HepG2 (cell line): ENCODE measurements around the gene SLC19A1. TPM values are rescaled to one million over a fixed set of nuclear protein-coding genes. Genes with fewer than 3 reads are reported as not detected.

Experiments used
- BHLHE40 ChIP-seq: IDR thresholded peaks from 2 replicates; pipeline ENCODE4 v1.6.1; 2011; ENCODE audit warnings: low read length, improper control_type of control experiment
- CCAR2 ChIP-seq: fragments of 200-400 bp; formaldehyde crosslinking; optimal IDR thresholded peaks from 2 replicates; pipeline ENCODE3; 2018; ENCODE audit warnings: low read depth, mild to moderate bottlenecking, low read length, moderate library complexity
- DMTF1 ChIP-seq: sonication (generic); formaldehyde crosslinking; IDR thresholded peaks from 2 replicates; pipeline ENCODE4 v1.4.0; 2020; ENCODE audit warnings: mild to moderate bottlenecking, missing genetic modification reagents
- ERF ChIP-seq: IDR thresholded peaks from 2 replicates; pipeline ENCODE4 v1.6.1; 2018; ENCODE audit warnings: missing biosample characterization, missing genetic modification reagents
- GFI1 ChIP-seq: sonication (generic); formaldehyde crosslinking; IDR thresholded peaks from 2 replicates; pipeline ENCODE4 v1.5.0; 2020; ENCODE audit warnings: missing genetic modification reagents, mild to moderate bottlenecking, borderline replicate concordance
- MXI1 ChIP-seq: IDR thresholded peaks from 3 replicates; pipeline ENCODE4 v1.6.1; 2012; ENCODE audit warnings: low read depth, low read length, inconsistent platforms, borderline replicate concordance
- NONO ChIP-seq, 2 experiments: fragments of 450-650 bp in 1 of 2; sonication (generic) in 1 of 2; formaldehyde crosslinking in 1 of 2; IDR thresholded peaks in 1 of 2; conservative IDR thresholded peaks in 1 of 2; 2 replicates each; pipeline versions ENCODE4 v1.6.1 to v1.8.0; 2017 to 2022; ENCODE audit warnings: mild to moderate bottlenecking in 1 of 2, missing genetic modification reagents in 1 of 2, moderate library complexity in 1 of 2
- NR2F1 ChIP-seq, 2 experiments: fragments of 450-650 bp in 1 of 2; formaldehyde crosslinking in 1 of 2; IDR thresholded peaks; 2 replicates each; pipeline versions ENCODE4 v1.5.0 to v1.6.1; 2016 to 2020; ENCODE audit warnings: mild to moderate bottlenecking in 1 of 2, missing compliant biosample characterization in 1 of 2, missing genetic modification reagents in 1 of 2, moderate library complexity in 1 of 2
- PAF1 ChIP-seq: IDR thresholded peaks from 2 replicates; pipeline ENCODE4 v1.6.1; 2016; ENCODE audit warnings: missing genetic modification reagents, missing compliant biosample characterization
- SRY ChIP-seq: sonication (generic); formaldehyde crosslinking; IDR thresholded peaks from 2 replicates; pipeline ENCODE4 v1.8.0; 2022; ENCODE audit warnings: mild to moderate bottlenecking, missing genetic modification reagents
- ZBTB39 ChIP-seq: sonication (generic); formaldehyde crosslinking; IDR thresholded peaks from 2 replicates; pipeline ENCODE4 v1.5.0; 2020; ENCODE audit warnings: missing genetic modification reagents
- ZNF33B ChIP-seq: sonication (generic); formaldehyde crosslinking; IDR thresholded peaks from 2 replicates; pipeline ENCODE4 v1.5.1; 2020; ENCODE audit warnings: mild to moderate bottlenecking, missing genetic modification reagents
- ZNF34 ChIP-seq: sonication (generic); formaldehyde crosslinking; IDR thresholded peaks from 2 replicates; pipeline ENCODE4 v1.4.0; 2020; ENCODE audit warnings: mild to moderate bottlenecking, missing genetic modification reagents, borderline replicate concordance
- ZNF577 ChIP-seq: sonication (generic); formaldehyde crosslinking; IDR thresholded peaks from 2 replicates; pipeline ENCODE4 v1.4.0; 2020; ENCODE audit warnings: mild to moderate bottlenecking, low read depth, missing genetic modification reagents, borderline replicate concordance
- ZNF850 ChIP-seq: sonication (generic); formaldehyde crosslinking; conservative IDR thresholded peaks from 2 replicates; pipeline ENCODE4 v1.9.0; 2021; ENCODE audit warnings: mild to moderate bottlenecking, missing genetic modification reagents
- ZNF883 ChIP-seq: sonication (generic); formaldehyde crosslinking; IDR thresholded peaks from 2 replicates; pipeline ENCODE4 v1.5.1; 2020; ENCODE audit warnings: mild to moderate bottlenecking, missing genetic modification reagents; ENCODE audit errors: not compliant biosample characterization
- polyA plus RNA-seq, 8 experiments: library from polyadenylated mRNA; depleted of rRNA in 3 of 8; stranded (reverse) in 7 of 8; unstranded in 1 of 8; fragments of >200 nt; fragmentation: Illumina TruSeq in 4 of 8; extraction: Trizol in 4 of 8; gene quantifications; 2 replicates each; pipeline versions ENCODE4 v1.2.1 to v1.2.3, GENCODE V29; 2011 to 2016; ENCODE audit warnings: low read depth in 4 of 8, missing spikeins in 1 of 8, mixed read lengths in 1 of 8; ENCODE audit not compliant: insufficient read depth in 1 of 8
- total RNA-seq, 5 experiments: library from RNA; depleted of rRNA; stranded (reverse); fragments of >200 nt; fragmentation: Illumina TruSeq; extraction: Trizol; gene quantifications; 2 replicates each; pipeline ENCODE4 v1.2.3, GENCODE V29; 2016; ENCODE audit warnings: low read depth in 1 of 5
- TF ChIP-seq, protein P1 (sequence below): sonication (generic); formaldehyde crosslinking; IDR thresholded peaks from 2 replicates; pipeline ENCODE4 v1.4.0; 2020; ENCODE audit warnings: missing genetic modification reagents

Gene SLC19A1
- total and polyA plus RNA-seq, 2 of the 13 experiments (the other 11 are each of a cell fraction or from before 2014, with no cell fraction given) = 21.8 to 23.0 TPM

- TF ChIP-seq, protein P1, sequence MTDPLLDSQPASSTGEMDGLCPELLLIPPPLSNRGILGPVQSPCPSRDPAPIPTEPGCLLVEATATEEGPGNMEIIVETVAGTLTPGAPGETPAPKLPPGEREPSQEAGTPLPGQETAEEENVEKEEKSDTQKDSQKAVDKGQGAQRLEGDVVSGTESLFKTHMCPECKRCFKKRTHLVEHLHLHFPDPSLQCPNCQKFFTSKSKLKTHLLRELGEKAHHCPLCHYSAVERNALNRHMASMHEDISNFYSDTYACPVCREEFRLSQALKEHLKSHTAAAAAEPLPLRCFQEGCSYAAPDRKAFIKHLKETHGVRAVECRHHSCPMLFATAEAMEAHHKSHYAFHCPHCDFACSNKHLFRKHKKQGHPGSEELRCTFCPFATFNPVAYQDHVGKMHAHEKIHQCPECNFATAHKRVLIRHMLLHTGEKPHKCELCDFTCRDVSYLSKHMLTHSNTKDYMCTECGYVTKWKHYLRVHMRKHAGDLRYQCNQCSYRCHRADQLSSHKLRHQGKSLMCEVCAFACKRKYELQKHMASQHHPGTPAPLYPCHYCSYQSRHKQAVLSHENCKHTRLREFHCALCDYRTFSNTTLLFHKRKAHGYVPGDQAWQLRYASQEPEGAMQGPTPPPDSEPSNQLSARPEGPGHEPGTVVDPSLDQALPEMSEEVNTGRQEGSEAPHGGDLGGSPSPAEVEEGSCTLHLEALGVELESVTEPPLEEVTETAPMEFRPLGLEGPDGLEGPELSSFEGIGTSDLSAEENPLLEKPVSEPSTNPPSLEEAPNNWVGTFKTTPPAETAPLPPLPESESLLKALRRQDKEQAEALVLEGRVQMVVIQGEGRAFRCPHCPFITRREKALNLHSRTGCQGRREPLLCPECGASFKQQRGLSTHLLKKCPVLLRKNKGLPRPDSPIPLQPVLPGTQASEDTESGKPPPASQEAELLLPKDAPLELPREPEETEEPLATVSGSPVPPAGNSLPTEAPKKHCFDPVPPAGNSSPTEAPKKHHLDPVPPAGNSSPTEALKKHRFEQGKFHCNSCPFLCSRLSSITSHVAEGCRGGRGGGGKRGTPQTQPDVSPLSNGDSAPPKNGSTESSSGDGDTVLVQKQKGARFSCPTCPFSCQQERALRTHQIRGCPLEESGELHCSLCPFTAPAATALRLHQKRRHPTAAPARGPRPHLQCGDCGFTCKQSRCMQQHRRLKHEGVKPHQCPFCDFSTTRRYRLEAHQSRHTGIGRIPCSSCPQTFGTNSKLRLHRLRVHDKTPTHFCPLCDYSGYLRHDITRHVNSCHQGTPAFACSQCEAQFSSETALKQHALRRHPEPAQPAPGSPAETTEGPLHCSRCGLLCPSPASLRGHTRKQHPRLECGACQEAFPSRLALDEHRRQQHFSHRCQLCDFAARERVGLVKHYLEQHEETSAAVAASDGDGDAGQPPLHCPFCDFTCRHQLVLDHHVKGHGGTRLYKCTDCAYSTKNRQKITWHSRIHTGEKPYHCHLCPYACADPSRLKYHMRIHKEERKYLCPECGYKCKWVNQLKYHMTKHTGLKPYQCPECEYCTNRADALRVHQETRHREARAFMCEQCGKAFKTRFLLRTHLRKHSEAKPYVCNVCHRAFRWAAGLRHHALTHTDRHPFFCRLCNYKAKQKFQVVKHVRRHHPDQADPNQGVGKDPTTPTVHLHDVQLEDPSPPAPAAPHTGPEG (CRISPR knock-in tag) = no peak
- TF ChIP-seq ZNF33B (CRISPR knock-in tag) (0 out of 2 replicates have a peak, but pooled peaks have one; percentile 26), SRY (CRISPR knock-in tag) (no peak; the same call in 1 of the 2 replicates), BHLHE40 (0 out of 2 replicates have a peak, but pooled peaks have one; percentile 2), ZNF850 (CRISPR knock-in tag) (no peak), MXI1 (peak; percentile 93; the same call in 2 of the 3 replicates), ZNF577 (no peak), DMTF1 (CRISPR knock-in tag) (peak; percentile 59; the same call in 1 of the 2 replicates), CCAR2 (peak; percentile 82), PAF1 (CRISPR knock-in tag) (no peak), NR2F1 (CRISPR knock-in tag; IDR thresholded peaks at IDR 0.05) (peak; percentile 98 to 99), ERF (CRISPR knock-in tag) (peak; percentile 85), NONO (IDR thresholded peaks at IDR 0.05) (no peak), NONO (CRISPR knock-in tag; conservative IDR thresholded peaks at IDR 0.05) (peak; percentile 75), ZBTB39 (CRISPR knock-in tag) (no peak), GFI1 (CRISPR knock-in tag) (peak; percentile 86), ZNF883 (CRISPR knock-in tag) (no peak), ZNF34 (CRISPR knock-in tag) (0 out of 2 replicates have a peak, but pooled peaks have one; percentile 50)
Measured at GRCh38 chr21:45469273-45470086, 72.8 kb downstream of the SLC19A1 start (continued).
